ENCODE data around the gene CFAP74.

GRCh38 chr1:1914971-1915692 lies 88.5 kb downstream of the CFAP74 start, which contains the start of gene CALML6:
- no peak for TF ChIP-seq CTCF (IDR thresholded peaks at IDR 0.05)
- TF ChIP-seq EP300 (IDR thresholded peaks at IDR 0.05), result no peak
